Neural cell (in vitro differentiated cells): Measurements from ENCODE around the gene CASKIN1.

ENCODE experiments used
- EP300 ChIP-seq: fragments of 450-650 bp; conservative IDR thresholded peaks from 2 replicates; pipeline ENCODE4 v1.6.1; 2014; ENCODE audit warnings: antibody characterized with exemption, mild to moderate bottlenecking, moderate library complexity; ENCODE audit not compliant: poor library complexity, severe bottlenecking
- EZH2 ChIP-seq: fragments of 200-600, 300-800 bp; shearing (Covaris generic), sonication (generic); IDR thresholded peaks from 2 replicates; pipeline ENCODE4 v1.6.1; 2014; ENCODE audit warnings: antibody characterized with exemption, low read length, borderline replicate concordance, mild to moderate bottlenecking; ENCODE audit not compliant: insufficient read depth, poor library complexity, severe bottlenecking
- POLR2AphosphoS5 ChIP-seq: IDR thresholded peaks from 2 replicates; pipeline ENCODE4 v1.6.1; 2012
- RAD21 ChIP-seq: fragments of 450-650 bp; conservative IDR thresholded peaks from 2 replicates; pipeline ENCODE4 v1.6.1; 2014; ENCODE audit warnings: antibody characterized with exemption, mild to moderate bottlenecking, moderate library complexity
- SMC3 ChIP-seq: fragments of 450-650 bp; conservative IDR thresholded peaks from 2 replicates; pipeline ENCODE4 v1.6.1; 2014; ENCODE audit warnings: antibody characterized with exemption, mild to moderate bottlenecking, moderate library complexity; ENCODE audit not compliant: poor library complexity
- TAF1 ChIP-seq: IDR thresholded peaks from 2 replicates; pipeline ENCODE4 v1.6.1; 2012; ENCODE audit warnings: low read depth
- TF ChIP-seq, protein P1 (sequence below): IDR thresholded peaks from 2 replicates; pipeline ENCODE4 v1.6.1; 2012; ENCODE audit warnings: borderline replicate concordance
- TF ChIP-seq, protein P2 (sequence below): fragments of 450-650 bp; IDR thresholded peaks from 2 replicates; pipeline ENCODE4 v1.5.1; 2014; ENCODE audit warnings: antibody characterized with exemption, mild to moderate bottlenecking, moderate library complexity; ENCODE audit not compliant: poor library complexity, severe bottlenecking

- TF ChIP-seq, protein P1, sequence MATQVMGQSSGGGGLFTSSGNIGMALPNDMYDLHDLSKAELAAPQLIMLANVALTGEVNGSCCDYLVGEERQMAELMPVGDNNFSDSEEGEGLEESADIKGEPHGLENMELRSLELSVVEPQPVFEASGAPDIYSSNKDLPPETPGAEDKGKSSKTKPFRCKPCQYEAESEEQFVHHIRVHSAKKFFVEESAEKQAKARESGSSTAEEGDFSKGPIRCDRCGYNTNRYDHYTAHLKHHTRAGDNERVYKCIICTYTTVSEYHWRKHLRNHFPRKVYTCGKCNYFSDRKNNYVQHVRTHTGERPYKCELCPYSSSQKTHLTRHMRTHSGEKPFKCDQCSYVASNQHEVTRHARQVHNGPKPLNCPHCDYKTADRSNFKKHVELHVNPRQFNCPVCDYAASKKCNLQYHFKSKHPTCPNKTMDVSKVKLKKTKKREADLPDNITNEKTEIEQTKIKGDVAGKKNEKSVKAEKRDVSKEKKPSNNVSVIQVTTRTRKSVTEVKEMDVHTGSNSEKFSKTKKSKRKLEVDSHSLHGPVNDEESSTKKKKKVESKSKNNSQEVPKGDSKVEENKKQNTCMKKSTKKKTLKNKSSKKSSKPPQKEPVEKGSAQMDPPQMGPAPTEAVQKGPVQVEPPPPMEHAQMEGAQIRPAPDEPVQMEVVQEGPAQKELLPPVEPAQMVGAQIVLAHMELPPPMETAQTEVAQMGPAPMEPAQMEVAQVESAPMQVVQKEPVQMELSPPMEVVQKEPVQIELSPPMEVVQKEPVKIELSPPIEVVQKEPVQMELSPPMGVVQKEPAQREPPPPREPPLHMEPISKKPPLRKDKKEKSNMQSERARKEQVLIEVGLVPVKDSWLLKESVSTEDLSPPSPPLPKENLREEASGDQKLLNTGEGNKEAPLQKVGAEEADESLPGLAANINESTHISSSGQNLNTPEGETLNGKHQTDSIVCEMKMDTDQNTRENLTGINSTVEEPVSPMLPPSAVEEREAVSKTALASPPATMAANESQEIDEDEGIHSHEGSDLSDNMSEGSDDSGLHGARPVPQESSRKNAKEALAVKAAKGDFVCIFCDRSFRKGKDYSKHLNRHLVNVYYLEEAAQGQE: no peak
- TF ChIP-seq, protein P2, sequence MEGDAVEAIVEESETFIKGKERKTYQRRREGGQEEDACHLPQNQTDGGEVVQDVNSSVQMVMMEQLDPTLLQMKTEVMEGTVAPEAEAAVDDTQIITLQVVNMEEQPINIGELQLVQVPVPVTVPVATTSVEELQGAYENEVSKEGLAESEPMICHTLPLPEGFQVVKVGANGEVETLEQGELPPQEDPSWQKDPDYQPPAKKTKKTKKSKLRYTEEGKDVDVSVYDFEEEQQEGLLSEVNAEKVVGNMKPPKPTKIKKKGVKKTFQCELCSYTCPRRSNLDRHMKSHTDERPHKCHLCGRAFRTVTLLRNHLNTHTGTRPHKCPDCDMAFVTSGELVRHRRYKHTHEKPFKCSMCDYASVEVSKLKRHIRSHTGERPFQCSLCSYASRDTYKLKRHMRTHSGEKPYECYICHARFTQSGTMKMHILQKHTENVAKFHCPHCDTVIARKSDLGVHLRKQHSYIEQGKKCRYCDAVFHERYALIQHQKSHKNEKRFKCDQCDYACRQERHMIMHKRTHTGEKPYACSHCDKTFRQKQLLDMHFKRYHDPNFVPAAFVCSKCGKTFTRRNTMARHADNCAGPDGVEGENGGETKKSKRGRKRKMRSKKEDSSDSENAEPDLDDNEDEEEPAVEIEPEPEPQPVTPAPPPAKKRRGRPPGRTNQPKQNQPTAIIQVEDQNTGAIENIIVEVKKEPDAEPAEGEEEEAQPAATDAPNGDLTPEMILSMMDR: no peak
- no peak for TF ChIP-seq TAF1
- TF ChIP-seq EZH2: no peak
- no peak for TF ChIP-seq POLR2AphosphoS5
- no peak for TF ChIP-seq EP300
- TF ChIP-seq RAD21: no peak
- no peak for TF ChIP-seq SMC3
Observed at GRCh38 chr16:2148714-2149629, 47.4 kb downstream of the CASKIN1 start.
